IPS-NIHi11 (cell line): ENCODE measurements around the gene DUSP22.

Source experiments
- DNase-seq: peaks from one replicate; pipeline ENCODE4 v3.0.0; 2012; ENCODE audit warnings: mixed read lengths, low spot score

The DUSP22 gene

GRCh38 chr6:339480-339879 lies 47.2 kb downstream of the DUSP22 start:
- no peak for DNase-seq

GRCh38 chr6:340186-340955 lies 48.1 kb downstream of the DUSP22 start:
- DNase-seq, result no peak

GRCh38 chr6:340991-341827 lies 48.9 kb downstream of the DUSP22 start:
- DNase-seq, result no peak

- DNase-seq, result no peak
Observed at GRCh38 chr6:341914-342831, 49.9 kb downstream of the DUSP22 start.

- DNase-seq, result no peak
Observed at GRCh38 chr6:342832-343179, 50.5 kb downstream of the DUSP22 start.

GRCh38 chr6:343226-343935 lies 51.1 kb downstream of the DUSP22 start:
- DNase-seq, result no peak

GRCh38 chr6:343960-344815 lies 51.9 kb downstream of the DUSP22 start:
- no peak for DNase-seq

GRCh38 chr6:344816-345340 lies 52.6 kb downstream of the DUSP22 start:
- no peak for DNase-seq

GRCh38 chr6:345747-346385 lies 53.6 kb downstream of the DUSP22 start:
- no peak for DNase-seq

GRCh38 chr6:346386-347030 lies 54.2 kb downstream of the DUSP22 start:
- DNase-seq, result no peak

GRCh38 chr6:347232-347631 lies 54.9 kb downstream of the DUSP22 start:
- no peak for DNase-seq

- no peak for DNase-seq
Observed at GRCh38 chr6:347951-348859, 55.9 kb downstream of the DUSP22 start.

GRCh38 chr6:348860-349396 lies 56.6 kb downstream of the DUSP22 start:
- no peak for DNase-seq

- DNase-seq, result no peak
Observed at GRCh38 chr6:349491-349921, 57.2 kb downstream of the DUSP22 start.

- DNase-seq, result no peak
Observed at GRCh38 chr6:350371-350770, 58.1 kb downstream of the DUSP22 start.

GRCh38 chr6:351011-351866 lies 59.0 kb downstream of the DUSP22 start:
- DNase-seq, result no peak

- DNase-seq, result no peak
Observed at GRCh38 chr6:351867-352289, 59.6 kb downstream of the DUSP22 start.
